ENCODE results near the gene KTI12. TPM values are rescaled to one million over a fixed set of nuclear protein-coding genes. Genes with fewer than 3 reads are reported as not detected.
"Not testable (repeated sequence)": the region's sequence is repeated elsewhere in the genome, so short reads cannot be mapped to it uniquely, and the experiment has no call there.

The KTI12 gene
- total and polyA plus RNA-seq, 5 donors from 2014 or later, result 20.0 to 43.1 (median 39.0) TPM

- Histone ChIP-seq H3K9me3 (ENCODE audit: control insufficient read depth in 2 of 2, low read length in 2 of 2) (no peaks in the 10 kb centered on the region), H3K27ac (ENCODE audit: insufficient read depth, low read length, poor library complexity, severe bottlenecking) (no peak overlapping the region), H3K27me3 (ENCODE audit: control insufficient read depth, insufficient read depth, low read length) (no peaks in the 10 kb centered on the region), H3K4me1 (ENCODE audit: control insufficient read depth, insufficient read depth, low read length, poor library complexity, severe bottlenecking) (no peaks in the 10 kb centered on the region), H3K4me3 (ENCODE audit: low read depth, low read length) (no peak overlapping the region), H3K36me3 (ENCODE audit: control insufficient read depth, insufficient read depth, low read length) (peaks cover 49% of the 10 kb centered on the region)
- no peak for DNase-seq
- Mint-ChIP-seq H3K4me1 (peaks cover 0 to 12% (median 2%) of the 10 kb centered on the region in 4 donors), H3K27ac (no peak overlapping the region), H3K27me3 (no peaks in the 10 kb centered on the region), H3K9me3 (peaks cover 0 to 5% (median 0%) of the 10 kb centered on the region in 7 donors), H3K4me3 (no peak overlapping the region), H3K36me3 (peaks cover 40% of the 10 kb centered on the region)
- no peak for ATAC-seq (ENCODE audit: low read depth in 2 of 2)
Measured at GRCh38 chr1:52022133-52022532, 11.5 kb downstream of the KTI12 start.

- Mint-ChIP-seq H3K4me1 (no peaks in the 10 kb centered on the region), H3K27ac (no peak overlapping the region), H3K27me3 (peaks cover 46% of the 10 kb centered on the region), H3K36me3 (no peaks in the 10 kb centered on the region), H3K9me3 (no peaks in the 10 kb centered on the region), H3K4me3 (no peak overlapping the region)
- Histone ChIP-seq H3K36me3 (ENCODE audit: control insufficient read depth, insufficient read depth, low read length) (no peaks in the 10 kb centered on the region), H3K4me1 (ENCODE audit: control insufficient read depth, insufficient read depth, low read length, poor library complexity, severe bottlenecking) (no peaks in the 10 kb centered on the region), H3K27ac (ENCODE audit: insufficient read depth, low read length, poor library complexity, severe bottlenecking) (no peak overlapping the region), H3K27me3 (ENCODE audit: control insufficient read depth, insufficient read depth, low read length) (peaks cover 5% of the 10 kb centered on the region), H3K4me3 (ENCODE audit: low read depth, low read length) (no peak overlapping the region), H3K9me3 (ENCODE audit: control insufficient read depth in 2 of 2, low read length in 2 of 2) (no peaks in the 10 kb centered on the region)
- no peak for ATAC-seq (ENCODE audit: low read depth in 2 of 2)
- DNase-seq, result no peak
Measured at GRCh38 chr1:52008071-52008809, 25.4 kb downstream of the KTI12 start.

- peaks cover 46% of the 10 kb centered on the region for H3K27me3 Mint-ChIP-seq
Measured at GRCh38 chr1:52007215-52008002, 26.2 kb downstream of the KTI12 start.

GRCh38 chr1:52006081-52006553 is 27.5 kb downstream of the KTI12 start:
- DNase-seq; H3K4me1 Mint-ChIP-seq; ATAC-seq (ENCODE audit: low read depth in 2 of 2); H3K9me3 ChIP-seq (ENCODE audit: control insufficient read depth in 2 of 2, low read length in 2 of 2); H3K4me3 Mint-ChIP-seq; H3K27ac Mint-ChIP-seq; H3K27me3 ChIP-seq (ENCODE audit: control insufficient read depth, insufficient read depth, low read length); H3K9me3 Mint-ChIP-seq; H3K27ac ChIP-seq (ENCODE audit: insufficient read depth, low read length, poor library complexity, severe bottlenecking); H3K4me3 ChIP-seq (ENCODE audit: low read depth, low read length); H3K4me1 ChIP-seq (ENCODE audit: control insufficient read depth, insufficient read depth, low read length, poor library complexity, severe bottlenecking); H3K36me3 ChIP-seq (ENCODE audit: control insufficient read depth, insufficient read depth, low read length); H3K36me3 Mint-ChIP-seq: not testable (repeated sequence)
- peaks cover 43% of the 10 kb centered on the region for H3K27me3 Mint-ChIP-seq

More at GRCh38 chr1:52007215-52008002, 26.2 kb downstream of the KTI12 start:
- peaks cover 5% of the 10 kb centered on the region for H3K27me3 ChIP-seq (ENCODE audit: control insufficient read depth, insufficient read depth, low read length)
- no peak for ATAC-seq (ENCODE audit: low read depth in 2 of 2)
- no peaks in the 10 kb centered on the region for H3K9me3 ChIP-seq (ENCODE audit: control insufficient read depth in 2 of 2, low read length in 2 of 2)
- Mint-ChIP-seq H3K4me3 (no peak overlapping the region), H3K9me3 (no peaks in the 10 kb centered on the region), H3K27ac (peak overlapping the region in 1 of 3 donors; percentile 43), H3K4me1 (no peaks in the 10 kb centered on the region), H3K36me3 (no peaks in the 10 kb centered on the region)
- H3K4me1 ChIP-seq (ENCODE audit: control insufficient read depth, insufficient read depth, low read length, poor library complexity, severe bottlenecking), result no peaks in the 10 kb centered on the region
- no peak for DNase-seq
- H3K4me3 ChIP-seq (ENCODE audit: low read depth, low read length), result no peak overlapping the region
- H3K36me3 ChIP-seq (ENCODE audit: control insufficient read depth, insufficient read depth, low read length), result no peaks in the 10 kb centered on the region
- no peak overlapping the region for H3K27ac ChIP-seq (ENCODE audit: insufficient read depth, low read length, poor library complexity, severe bottlenecking)

- not testable (repeated sequence) for H3K27ac ChIP-seq (ENCODE audit: insufficient read depth, low read length, poor library complexity, severe bottlenecking); DNase-seq; H3K36me3 Mint-ChIP-seq; H3K9me3 ChIP-seq (ENCODE audit: control insufficient read depth in 2 of 2, low read length in 2 of 2); H3K4me3 Mint-ChIP-seq; H3K4me1 ChIP-seq (ENCODE audit: control insufficient read depth, insufficient read depth, low read length, poor library complexity, severe bottlenecking); H3K4me3 ChIP-seq (ENCODE audit: low read depth, low read length); H3K4me1 Mint-ChIP-seq; H3K27me3 ChIP-seq (ENCODE audit: control insufficient read depth, insufficient read depth, low read length); ATAC-seq (ENCODE audit: low read depth in 2 of 2); H3K36me3 ChIP-seq (ENCODE audit: control insufficient read depth, insufficient read depth, low read length); H3K27ac Mint-ChIP-seq; H3K9me3 Mint-ChIP-seq
- H3K27me3 Mint-ChIP-seq, result peaks cover 40% of the 10 kb centered on the region
Measured at GRCh38 chr1:52005548-52005947, 28.1 kb downstream of the KTI12 start.

- no peaks in the 10 kb centered on the region for H3K4me1 ChIP-seq (ENCODE audit: control insufficient read depth, insufficient read depth, low read length, poor library complexity, severe bottlenecking)
- H3K4me3 Mint-ChIP-seq, result no peak overlapping the region
- no peaks in the 10 kb centered on the region for H3K9me3 Mint-ChIP-seq
- H3K27me3 Mint-ChIP-seq, result peaks cover 32% of the 10 kb centered on the region
- no peaks in the 10 kb centered on the region for H3K9me3 ChIP-seq (ENCODE audit: control insufficient read depth in 2 of 2, low read length in 2 of 2)
- H3K36me3 Mint-ChIP-seq, result no peaks in the 10 kb centered on the region
- H3K4me1 Mint-ChIP-seq, result no peaks in the 10 kb centered on the region
- DNase-seq (no peak), ATAC-seq (ENCODE audit: low read depth in 2 of 2) (no peak)
- H3K27ac ChIP-seq (ENCODE audit: insufficient read depth, low read length, poor library complexity, severe bottlenecking), result no peak overlapping the region
- H3K4me3 ChIP-seq (ENCODE audit: low read depth, low read length), result no peak overlapping the region
- no peaks in the 10 kb centered on the region for H3K36me3 ChIP-seq (ENCODE audit: control insufficient read depth, insufficient read depth, low read length)
- H3K27ac Mint-ChIP-seq, result no peak overlapping the region
- peaks cover 5% of the 10 kb centered on the region for H3K27me3 ChIP-seq (ENCODE audit: control insufficient read depth, insufficient read depth, low read length)
Measured at GRCh38 chr1:52003877-52004276, 29.7 kb downstream of the KTI12 start.

GRCh38 chr1:52002038-52002917 is 31.3 kb downstream of the KTI12 start:
- Mint-ChIP-seq H3K27ac (no peak overlapping the region), H3K27me3 (peaks cover 26% of the 10 kb centered on the region), H3K36me3 (no peaks in the 10 kb centered on the region), H3K9me3 (no peaks in the 10 kb centered on the region), H3K4me1 (no peaks in the 10 kb centered on the region), H3K4me3 (no peak overlapping the region)
- H3K9me3 ChIP-seq (ENCODE audit: control insufficient read depth in 2 of 2, low read length in 2 of 2), result no peaks in the 10 kb centered on the region
- DNase-seq (peak; percentile 27 to 84 (median 67)), ATAC-seq (ENCODE audit: low read depth in 2 of 2) (peak; percentile 86 to 88)
- no peaks in the 10 kb centered on the region for H3K36me3 ChIP-seq (ENCODE audit: control insufficient read depth, insufficient read depth, low read length)
- H3K4me3 ChIP-seq (ENCODE audit: low read depth, low read length), result no peak overlapping the region
- no peak overlapping the region for H3K27ac ChIP-seq (ENCODE audit: insufficient read depth, low read length, poor library complexity, severe bottlenecking)
- peaks cover 2% of the 10 kb centered on the region for H3K27me3 ChIP-seq (ENCODE audit: control insufficient read depth, insufficient read depth, low read length)
- H3K4me1 ChIP-seq (ENCODE audit: control insufficient read depth, insufficient read depth, low read length, poor library complexity, severe bottlenecking), result no peaks in the 10 kb centered on the region

Measured in CD4-positive, CD25-positive, alpha-beta regulatory T cell (primary cell).